AG08396 (cell line): ENCODE results near the gene GJD2.

ENCODE experiments used
- DNase-seq: peaks from one replicate; pipeline ENCODE4 v3.0.0; 2012; ENCODE audit warnings: low spot score, mixed read lengths

The GJD2 gene

GRCh38 chr15:34724481-34724880, 30.3 kb downstream of the GJD2 start:
- no peak for DNase-seq

- peak; percentile 44 for DNase-seq
These were observed 32.4 kb downstream of the GJD2 start for GRCh38 chr15:34722439-34722836.

- DNase-seq = peak; percentile 50
These were observed 32.9 kb downstream of the GJD2 start for GRCh38 chr15:34721802-34722438.

DNA sequence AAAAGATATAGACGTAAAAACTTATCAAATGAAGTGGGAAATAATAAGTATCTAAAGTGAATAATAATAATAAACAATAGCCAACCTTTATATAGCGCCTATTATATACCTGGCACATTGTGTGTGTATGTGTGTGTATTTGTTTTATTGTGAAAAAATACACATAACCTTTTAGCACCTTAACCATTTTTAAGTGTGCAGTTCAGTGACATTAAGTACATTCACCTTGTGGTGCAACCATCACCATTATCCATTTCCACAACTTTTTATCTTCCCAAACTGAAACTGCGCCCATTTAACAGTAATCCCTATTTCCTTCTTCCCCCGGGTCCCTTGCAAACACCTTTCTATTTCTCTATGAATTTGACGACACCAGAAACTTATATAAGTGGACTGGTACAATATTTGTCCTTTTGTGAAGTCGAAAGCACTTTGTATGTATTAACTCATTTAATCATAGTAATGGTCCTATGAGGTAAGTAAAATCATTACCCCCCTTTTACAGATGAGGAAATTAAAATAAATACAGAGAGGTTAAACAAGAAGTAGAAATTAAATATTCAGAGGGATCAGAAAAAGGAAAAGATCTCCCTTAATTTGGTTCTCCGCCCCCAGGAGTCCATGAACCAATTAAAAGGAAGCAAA, 33.5 kb downstream of the GJD2 start:
- DNase-seq = no peak

GRCh38 chr15:34719695-34720094, 35.1 kb downstream of the GJD2 start:
- DNase-seq = no peak

DNA sequence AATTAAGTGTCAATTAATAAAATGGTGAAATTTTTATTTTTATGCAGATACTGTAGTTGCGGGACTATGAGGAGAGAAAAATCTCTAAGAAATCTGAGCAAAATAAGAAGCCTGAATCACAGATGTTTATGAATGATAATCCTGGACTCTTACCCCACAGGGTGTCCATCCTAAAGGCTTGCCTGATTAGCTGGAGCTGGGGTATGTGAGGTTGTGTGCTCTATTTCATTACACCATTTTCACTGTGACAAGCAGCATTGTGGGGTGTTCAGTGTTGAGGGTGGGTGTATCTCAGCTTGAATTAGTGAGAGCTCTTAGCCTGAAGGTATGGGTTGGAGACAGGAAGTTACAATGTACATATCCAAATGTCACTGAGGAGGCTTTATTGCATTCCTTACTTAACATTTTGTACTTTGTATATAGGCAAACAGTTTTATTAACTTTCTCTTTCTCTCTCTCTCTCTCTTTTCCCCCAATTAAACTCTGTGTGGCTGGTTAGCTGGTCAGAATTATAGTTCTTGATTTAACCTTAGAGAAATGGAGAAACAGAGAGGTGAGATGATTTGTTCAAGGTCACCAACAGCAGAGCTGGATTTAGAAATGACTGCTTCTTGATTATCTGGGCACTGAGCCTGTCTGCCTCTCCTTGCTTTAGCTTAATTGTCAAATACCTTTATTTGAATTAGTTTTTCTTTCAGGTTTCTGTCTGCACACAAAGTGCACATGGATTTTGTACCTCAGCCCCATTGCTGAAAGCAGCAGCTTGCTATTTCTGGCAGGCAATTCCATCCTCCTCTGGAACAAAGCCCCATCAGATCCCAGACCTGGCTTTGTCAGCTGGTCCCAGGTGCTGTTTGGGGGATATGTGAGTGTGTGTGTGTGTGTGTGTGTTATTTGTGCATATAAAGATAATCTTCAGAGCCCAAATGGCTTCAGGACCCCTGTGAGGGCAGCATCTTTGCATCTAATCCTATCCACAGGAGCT, 35.8 kb downstream of the GJD2 start:
- DNase-seq = no peak

DNA sequence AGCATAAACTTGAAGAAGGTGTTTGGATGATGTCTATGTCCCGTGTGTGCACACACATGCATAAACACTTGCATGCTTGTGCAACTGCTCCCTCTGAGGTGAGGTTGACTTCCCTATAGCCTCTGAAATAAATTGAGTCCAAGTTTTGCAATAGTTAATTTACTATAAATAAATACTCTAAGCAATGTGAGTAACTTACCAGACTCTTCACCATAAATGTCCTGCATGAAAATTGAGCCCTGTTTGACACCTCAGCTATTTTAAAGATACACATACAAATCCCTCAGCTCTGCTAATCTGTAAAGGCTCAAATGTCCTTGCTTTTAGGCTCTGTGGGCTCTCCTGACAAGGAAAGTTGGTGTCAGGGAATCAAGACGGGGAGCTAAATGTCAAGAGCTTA, 37.1 kb downstream of the GJD2 start:
- DNase-seq = no peak

- DNase-seq = no peak
These were observed 38.7 kb downstream of the GJD2 start for GRCh38 chr15:34716111-34716510.

- DNase-seq = no peak
These were observed 40.2 kb downstream of the GJD2 start for GRCh38 chr15:34714476-34715121.

DNA sequence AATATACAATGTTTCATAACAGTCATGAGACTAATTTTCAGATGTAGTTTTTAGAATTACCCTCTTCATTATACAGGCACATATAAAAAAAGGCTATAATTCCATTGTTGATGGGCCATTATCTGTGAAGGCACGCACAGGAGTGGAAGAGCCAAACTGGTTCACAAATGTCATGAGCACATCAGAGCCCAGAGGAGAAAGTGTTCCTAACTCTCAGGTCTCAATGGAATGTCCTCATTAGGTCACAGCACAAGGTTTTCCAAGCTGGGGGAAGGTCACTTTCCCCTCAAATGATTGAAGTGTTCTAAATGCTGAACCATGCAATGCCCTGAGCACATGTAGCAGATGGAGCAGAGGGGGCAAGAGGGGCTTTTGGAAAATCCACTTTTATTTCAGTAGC, 41.2 kb downstream of the GJD2 start:
- no peak for DNase-seq

DNA sequence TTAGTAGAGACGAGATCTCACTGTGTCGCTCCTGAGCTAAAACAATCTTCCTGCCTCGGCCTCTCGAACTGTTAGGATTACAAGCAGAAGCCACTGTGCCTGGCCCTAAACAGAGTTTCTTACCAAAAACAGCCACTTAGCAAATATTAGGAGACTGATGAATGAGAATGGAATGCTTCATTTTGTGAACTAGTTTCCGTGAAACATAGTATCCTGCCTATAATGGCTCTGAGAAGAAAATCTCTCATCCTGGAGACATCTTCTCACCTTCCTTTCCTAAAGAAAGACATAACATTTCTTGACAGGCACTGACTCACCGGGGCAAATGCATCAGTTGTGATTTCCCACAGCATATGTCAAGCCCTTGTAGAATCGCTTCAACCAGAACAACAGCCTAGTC, 44.9 kb downstream of the GJD2 start:
- peak; percentile 22 for DNase-seq

GRCh38 chr15:34708422-34708821, 46.4 kb downstream of the GJD2 start:
- DNase-seq = peak; percentile 48

- no peak for DNase-seq
These were observed 53.3 kb downstream of the GJD2 start for GRCh38 chr15:34701536-34701935.
